Mesothelial cell of epicardium (in vitro differentiated cells): ENCODE measurements around the gene TMSB4X. TPM values are rescaled to one million over a fixed set of nuclear protein-coding genes. Genes with fewer than 3 reads are reported as not detected.

Experiments used
- DNase-seq, 2 experiments: peaks; one replicate each; pipeline ENCODE4 v3.0.0; 2021; ENCODE audit warnings: low spot score in 2 of 2; ENCODE audit not compliant: unreplicated experiment in 2 of 2
- H3K27ac Mint-ChIP-seq: 2 replicates; pipeline ENCODE4 v1.8.0; 2021; ENCODE audit warnings: mixed read lengths
- H3K27me3 Mint-ChIP-seq: 2 replicates; pipeline ENCODE4 v1.8.0; 2021; ENCODE audit warnings: low read depth, mixed read lengths
- H3K36me3 Mint-ChIP-seq: 2 replicates; pipeline ENCODE4 v1.8.0; 2021; ENCODE audit warnings: mixed read lengths
- H3K4me1 Mint-ChIP-seq: 2 replicates; pipeline ENCODE4 v1.8.0; 2021; ENCODE audit warnings: mixed read lengths
- H3K4me3 Mint-ChIP-seq: 2 replicates; pipeline ENCODE4 v1.8.0; 2021; ENCODE audit warnings: mild to moderate bottlenecking, moderate library complexity, mixed read lengths
- H3K9me3 Mint-ChIP-seq: 2 replicates; pipeline ENCODE4 v1.8.0; 2021; ENCODE audit warnings: mixed read lengths
- CTCF ChIP-seq: fragments of 200-600 bp; sonication (generic); IDR thresholded peaks from one replicate; pipeline ENCODE4 v1.5.0; 2021; ENCODE audit warnings: antibody characterized with exemption; ENCODE audit not compliant: unreplicated experiment
- total RNA-seq: library from RNA; stranded (reverse); gene quantifications from 3 replicates; pipeline ENCODE4 v1.2.1, GENCODE V29; 2021

TMSB4X gene
- 2,120 to 2,167 TPM (median 2,121 TPM) in 3 replicates for total RNA-seq

- Mint-ChIP-seq H3K27ac (peak within 1 kb of the TSS; percentile 98), H3K9me3 (peaks cover 9% of the 10 kb centered on the region), H3K36me3 (peaks cover 12% of the 10 kb centered on the region), H3K4me1 (peaks cover 41% of the 10 kb centered on the region), H3K27me3 (no peaks in the 10 kb centered on the region), H3K4me3 (peak within 1 kb of the TSS; percentile 93)
- DNase-seq = peak; percentile 57 to 81
- no peak for TF ChIP-seq CTCF
These were observed at the start of gene TMSB4X for GRCh38 chrX:12974796-12975669. TSS of gene TMSB4X (plus strand) at chrX:12975110.

GRCh38 chrX:12929701-12930100 is 45.2 kb upstream of the TMSB4X start:
- no peak overlapping the region for H3K27ac Mint-ChIP-seq
- no peaks in the 10 kb centered on the region for H3K27me3 Mint-ChIP-seq
- H3K36me3 Mint-ChIP-seq = no peaks in the 10 kb centered on the region
- no peak for DNase-seq
- H3K4me3 Mint-ChIP-seq = no peak overlapping the region
- no peaks in the 10 kb centered on the region for H3K4me1 Mint-ChIP-seq
- H3K9me3 Mint-ChIP-seq = peaks cover 49% of the 10 kb centered on the region
- no peak for TF ChIP-seq CTCF

GRCh38 chrX:12930150-12930549 is 44.8 kb upstream of the TMSB4X start:
- H3K36me3 Mint-ChIP-seq = no peaks in the 10 kb centered on the region
- no peak for TF ChIP-seq CTCF
- no peaks in the 10 kb centered on the region for H3K27me3 Mint-ChIP-seq
- no peak overlapping the region for H3K4me3 Mint-ChIP-seq
- peaks cover 49% of the 10 kb centered on the region for H3K9me3 Mint-ChIP-seq
- DNase-seq = no peak
- H3K4me1 Mint-ChIP-seq = no peaks in the 10 kb centered on the region
- H3K27ac Mint-ChIP-seq = no peak overlapping the region

GRCh38 chrX:12932244-12932643 is 42.7 kb upstream of the TMSB4X start:
- Mint-ChIP-seq H3K36me3 (no peaks in the 10 kb centered on the region), H3K27me3 (no peaks in the 10 kb centered on the region), H3K4me1 (no peaks in the 10 kb centered on the region), H3K27ac (no peak overlapping the region), H3K9me3 (peaks cover 50% of the 10 kb centered on the region), H3K4me3 (no peak overlapping the region)
- DNase-seq = no peak
- no peak for TF ChIP-seq CTCF

- Mint-ChIP-seq H3K9me3 (peaks cover 50% of the 10 kb centered on the region), H3K27ac (no peak overlapping the region), H3K27me3 (no peaks in the 10 kb centered on the region), H3K4me3 (no peak overlapping the region), H3K36me3 (peaks cover 2% of the 10 kb centered on the region), H3K4me1 (no peaks in the 10 kb centered on the region)
- TF ChIP-seq CTCF = no peak
- DNase-seq = no peak
These were observed 40.1 kb upstream of the TMSB4X start for GRCh38 chrX:12934850-12935249.
